Stimulated activated CD8-positive, alpha-beta memory T cell treated with anti-CD3 and anti-CD28 coated beads, Interleukin-7, amount 100 ng/mL, for 1 hour (primary cell): ENCODE measurements around the gene FADS1.

ENCODE experiments used
- DNase-seq, 2 donors: peaks; one replicate each; pipeline ENCODE4 v3.0.0-alpha.2; 2020; ENCODE audit warnings: low read depth in 2 of 2

FADS1 gene

GRCh38 chr11:61846362-61847020, 29.7 kb upstream of the FADS1 start:
- DNase-seq: no peak

GRCh38 chr11:61844909-61845565, 28.2 kb upstream of the FADS1 start:
- no peak for DNase-seq

GRCh38 chr11:61842528-61842820, 25.7 kb upstream of the FADS1 start:
- DNase-seq: no peak

- no peak for DNase-seq
Measured at GRCh38 chr11:61841636-61842527, 25.1 kb upstream of the FADS1 start.

GRCh38 chr11:61840371-61840770, 23.6 kb upstream of the FADS1 start:
- no peak for DNase-seq

- DNase-seq: no peak
Measured at GRCh38 chr11:61839742-61840141, 22.9 kb upstream of the FADS1 start.

- DNase-seq: no peak
Measured at GRCh38 chr11:61838921-61839320, 22.1 kb upstream of the FADS1 start.

- DNase-seq: no peak
Measured at GRCh38 chr11:61838501-61838900, 21.7 kb upstream of the FADS1 start.

- DNase-seq: no peak
Measured at GRCh38 chr11:61837411-61838005, 20.7 kb upstream of the FADS1 start.

- no peak for DNase-seq
Measured at GRCh38 chr11:61836193-61836592, 19.4 kb upstream of the FADS1 start.

- DNase-seq: no peak
Measured at GRCh38 chr11:61834278-61835048, 17.7 kb upstream of the FADS1 start.

- no peak for DNase-seq
Measured at GRCh38 chr11:61833926-61834277, 17.1 kb upstream of the FADS1 start.

GRCh38 chr11:61833471-61833870, 16.7 kb upstream of the FADS1 start:
- DNase-seq: no peak

- DNase-seq: no peak
Measured at GRCh38 chr11:61832754-61833153, 16.0 kb upstream of the FADS1 start.

GRCh38 chr11:61832207-61832606, 15.4 kb upstream of the FADS1 start:
- no peak for DNase-seq

- DNase-seq: no peak
Measured at GRCh38 chr11:61830237-61831105, 13.7 kb upstream of the FADS1 start.

- DNase-seq: no peak
Measured at GRCh38 chr11:61829806-61830205, 13.0 kb upstream of the FADS1 start.

GRCh38 chr11:61828629-61829407, 12.0 kb upstream of the FADS1 start:
- DNase-seq: no peak

GRCh38 chr11:61828379-61828628, 11.5 kb upstream of the FADS1 start:
- DNase-seq: no peak
